Activated CD8-positive, alpha-beta T cell treated with anti-CD3 and anti-CD28 coated beads for 36 hours (primary cell): ENCODE measurements around the gene CDC123. TPM values are rescaled to one million over a fixed set of nuclear protein-coding genes. Genes with fewer than 3 reads are reported as not detected.
A peak's percentile ranks its signal among the peaks of the same experiment; 100 is the strongest.
"Not testable (repeated sequence)": the region's sequence is repeated elsewhere in the genome, so short reads cannot be mapped to it uniquely, and the experiment has no call there.

Experiments used
- ATAC-seq: fragments of 200-7000 bp; cut with Tn5 transposase; one replicate; pipeline ENCODE4 v1.10.0; 2021; ENCODE audit warnings: mild to moderate bottlenecking, moderate library complexity
- CTCF ChIA-PET: fragments of 350-600 bp; sonication (Branson Sonifier 250); formaldehyde crosslinking; loops from one replicate; lab custom pipeline; 2021; ENCODE audit warnings: antibody characterized with exemption; lab: Charles Lee
- POLR2A ChIA-PET: fragments of 350-600 bp; sonication (Branson Sonifier 250); formaldehyde crosslinking; loops from one replicate; lab custom pipeline; 2021; ENCODE audit warnings: antibody characterized with exemption; lab: Charles Lee
- DNase-seq: peaks from one replicate; pipeline ENCODE4 v3.0.0-alpha.2; 2020
- H3K27ac Mint-ChIP-seq: one replicate; pipeline ENCODE4 v1.8.0; 2021; ENCODE audit warnings: mild to moderate bottlenecking, mixed read lengths
- H3K27me3 Mint-ChIP-seq: one replicate; pipeline ENCODE4 v1.8.0; 2021; ENCODE audit warnings: mixed read lengths
- H3K36me3 Mint-ChIP-seq: one replicate; pipeline ENCODE4 v1.8.0; 2021; ENCODE audit warnings: low read depth, mixed read lengths
- H3K4me1 Mint-ChIP-seq: one replicate; pipeline ENCODE4 v1.8.0; 2021; ENCODE audit warnings: low read depth, mixed read lengths
- H3K4me3 Mint-ChIP-seq: one replicate; pipeline ENCODE4 v1.8.0; 2021; ENCODE audit warnings: mild to moderate bottlenecking, moderate library complexity, mixed read lengths
- H3K9me3 Mint-ChIP-seq: one replicate; pipeline ENCODE4 v1.8.0; 2021; ENCODE audit warnings: mixed read lengths
- CTCF ChIP-seq: fragments of 200-600 bp; IDR thresholded peaks from one replicate; pipeline ENCODE4 v1.8.0; 2022; ENCODE audit warnings: antibody characterized with exemption, mild to moderate bottlenecking
- intact Hi-C: fragments of 100-400 bp; cut with micrococcal nuclease; formaldehyde crosslinking; loops from one replicate; pipeline ENCODE4 v1.10.0; 2022
- total RNA-seq, 2 experiments: library from RNA; stranded (reverse); gene quantifications; one replicate each; pipeline ENCODE4 v1.2.3, GENCODE V29; 2021

The CDC123 gene
- total RNA-seq, 2 experiments from 2014 or later: 123 to 125 TPM

GRCh38 chr10:12241810-12242529 lies 46.0 kb downstream of the CDC123 start:
- peak overlapping the region; percentile 94 for H3K27ac Mint-ChIP-seq
- H3K4me3 Mint-ChIP-seq: peak overlapping the region; percentile 45
- peak; percentile 82 for DNase-seq
- H3K4me1 Mint-ChIP-seq: peaks cover 31% of the 10 kb centered on the region
- H3K27me3 Mint-ChIP-seq: no peaks in the 10 kb centered on the region
- no peak for TF ChIP-seq CTCF
- POLR2A ChIA-PET: no interaction called here
- H3K9me3 Mint-ChIP-seq: no peaks in the 10 kb centered on the region
- peak; percentile 80 for ATAC-seq
- CTCF ChIA-PET: interaction anchor here (1.0 to 1.6 kb wide), 4 partner anchors 14 to 27 kb away, joined by 3 to 4 read pairs (median 3); no protein-coding TSS in a partner anchor
- intact Hi-C loops: no loop called here
- peaks cover 55% of the 10 kb centered on the region for H3K36me3 Mint-ChIP-seq

GRCh38 chr10:12243864-12244620 lies 48.1 kb downstream of the CDC123 start:
- peaks cover 51% of the 10 kb centered on the region for H3K36me3 Mint-ChIP-seq
- CTCF ChIA-PET: no interaction called here
- no peaks in the 10 kb centered on the region for H3K27me3 Mint-ChIP-seq
- H3K4me1 Mint-ChIP-seq: peaks cover 31% of the 10 kb centered on the region
- POLR2A ChIA-PET: no interaction called here
- no peaks in the 10 kb centered on the region for H3K9me3 Mint-ChIP-seq
- intact Hi-C loops: no loop called here
- DNase-seq (peak; percentile 11), ATAC-seq (peak; percentile 24)
- peak overlapping the region; percentile 76 for H3K27ac Mint-ChIP-seq
- no peak overlapping the region for H3K4me3 Mint-ChIP-seq
- TF ChIP-seq CTCF: no peak

GRCh38 chr10:12250181-12250580 lies 54.2 kb downstream of the CDC123 start:
- Mint-ChIP-seq H3K36me3 (peaks cover 30% of the 10 kb centered on the region), H3K9me3 (no peaks in the 10 kb centered on the region), H3K4me3 (no peak overlapping the region), H3K4me1 (no peaks in the 10 kb centered on the region), H3K27ac (no peak overlapping the region), H3K27me3 (no peaks in the 10 kb centered on the region)
- no peak for ATAC-seq
- no peak for DNase-seq
- intact Hi-C loops: no loop called here
- CTCF ChIA-PET: interaction anchor here (0.5 to 1.3 kb wide), 3 partner anchors 35 to 406 kb away, joined by 3 to 4 read pairs (median 3); no protein-coding TSS in a partner anchor
- POLR2A ChIA-PET: no interaction called here
- TF ChIP-seq CTCF: no peak

GRCh38 chr10:12250702-12251101 lies 54.7 kb downstream of the CDC123 start:
- H3K9me3 Mint-ChIP-seq, H3K4me3 Mint-ChIP-seq, H3K27me3 Mint-ChIP-seq, DNase-seq, intact Hi-C loops, POLR2A ChIA-PET, H3K27ac Mint-ChIP-seq, H3K4me1 Mint-ChIP-seq, ATAC-seq, CTCF ChIA-PET: not testable (repeated sequence)
- H3K36me3 Mint-ChIP-seq: peaks cover 29% of the 10 kb centered on the region

GRCh38 chr10:12251581-12251980 lies 55.6 kb downstream of the CDC123 start:
- ChIA-PET CTCF (interaction anchor here (0.6 to 1.5 kb wide), 3 partner anchors 13 to 650 kb away, joined by 4 to 6 read pairs (median 4); no protein-coding TSS in a partner anchor), POLR2A (interaction anchor here (0.7 kb wide), 1 partner anchor 24 kb away, joined by 3 read pairs; no protein-coding TSS in a partner anchor)
- TF ChIP-seq CTCF: no peak
- peaks cover 21% of the 10 kb centered on the region for H3K36me3 Mint-ChIP-seq
- intact Hi-C loops: no loop called here
- H3K9me3 Mint-ChIP-seq: no peaks in the 10 kb centered on the region
- ATAC-seq (no peak), DNase-seq (no peak)
- H3K27ac Mint-ChIP-seq: no peak overlapping the region
- no peak overlapping the region for H3K4me3 Mint-ChIP-seq
- no peaks in the 10 kb centered on the region for H3K4me1 Mint-ChIP-seq
- H3K27me3 Mint-ChIP-seq: no peaks in the 10 kb centered on the region
